PC-3 (cell line): ENCODE results near the gene HOXB9. TPM values are rescaled to one million over a fixed set of nuclear protein-coding genes. Genes with fewer than 3 reads are reported as not detected.

Experiments used
- ATAC-seq: fragments of 200-7000 bp; cut with Tn5 transposase; 2 replicates; pipeline ENCODE4 v1.9.1; 2020; ENCODE audit warnings: mild to moderate bottlenecking, moderate library complexity
- BruUV-seq: library from RNA; stranded (reverse); fragments of 400-500 nt; replicated peaks from 2 replicates; lab custom pipeline; 2021; lab: Mats Ljungman, UMichigan
- CTCF ChIA-PET: fragments of 300-600 bp; sonication (Branson Sonifier 250); formaldehyde crosslinking; loops from one replicate; lab custom pipeline; 2022; ENCODE audit warnings: antibody characterized with exemption; lab: Charles Lee
- POLR2A ChIA-PET: fragments of 300-600 bp; sonication (Branson Sonifier 250); formaldehyde crosslinking; loops from one replicate; lab custom pipeline; 2022; ENCODE audit warnings: antibody characterized with exemption; ENCODE audit not compliant: unreplicated experiment; lab: Charles Lee
- DNase-seq: peaks from one replicate; pipeline ENCODE4 v3.0.0-alpha.2; 2015
- H2AFZ ChIP-seq: fragments of 300-600 bp; sonication (generic); 2 replicates; pipeline ENCODE4 v1.6.0; 2016; ENCODE audit warnings: antibody characterized with exemption, low read length
- H3F3A ChIP-seq: fragments of 300-600 bp; sonication (generic); one replicate; pipeline ENCODE4 v1.6.0; 2017; ENCODE audit warnings: antibody characterized with exemption, low read length, control low read depth, mild to moderate bottlenecking; ENCODE audit not compliant: unreplicated experiment
- H3K27ac ChIP-seq: fragments of 300-600 bp; sonication (generic); 2 replicates; pipeline ENCODE4 v1.5.1; 2016; ENCODE audit warnings: mild to moderate bottlenecking, low read length
- H3K27me3 ChIP-seq: fragments of 300-600 bp; sonication (generic); 2 replicates; pipeline ENCODE4 v1.6.1; 2016; ENCODE audit warnings: low read length, mixed read lengths
- H3K36me3 ChIP-seq: fragments of 300-600 bp; sonication (generic); 2 replicates; pipeline ENCODE4 v1.6.1; 2016; ENCODE audit warnings: low read depth, mixed run types, low read length, mixed read lengths
- H3K4me1 ChIP-seq: fragments of 300-600 bp; sonication (generic); 2 replicates; pipeline ENCODE4 v1.5.1; 2016; ENCODE audit warnings: low read length; ENCODE audit not compliant: insufficient read depth
- H3K4me2 ChIP-seq: fragments of 300-600 bp; sonication (generic); 2 replicates; pipeline ENCODE4 v1.6.0; 2016; ENCODE audit warnings: low read length
- H3K4me3 ChIP-seq: fragments of 300-600 bp; sonication (generic); 2 replicates; pipeline ENCODE4 v1.5.1; 2016; ENCODE audit warnings: mild to moderate bottlenecking, low read length, mixed read lengths
- H3K79me2 ChIP-seq: fragments of 300-600 bp; sonication (generic); 2 replicates; pipeline ENCODE4 v1.6.1; 2017; ENCODE audit warnings: low read length, mixed read lengths
- H3K9ac ChIP-seq: fragments of 300-600 bp; sonication (generic); 2 replicates; pipeline ENCODE4 v1.6.0; 2016; ENCODE audit warnings: mild to moderate bottlenecking, low read length
- H3K9me2 ChIP-seq: fragments of 300-600 bp; sonication (generic); replicated peaks from 2 replicates; pipeline ENCODE4 v1.6.1; 2016; ENCODE audit warnings: mixed run types, low read length, mixed read lengths
- H3K9me3 ChIP-seq: fragments of 300-600 bp; sonication (generic); 2 replicates; pipeline ENCODE4 v1.6.1; 2016; ENCODE audit warnings: low read length, mixed read lengths
- H4K20me1 ChIP-seq: fragments of 300-600 bp; sonication (generic); 2 replicates; pipeline ENCODE4 v1.6.1; 2016; ENCODE audit warnings: low read length, mixed read lengths
- CTCF ChIP-seq: fragments of 300-600 bp; sonication (generic); conservative IDR thresholded peaks from 2 replicates; pipeline ENCODE4 v1.5.1; 2017; ENCODE audit warnings: antibody characterized with exemption, low read depth, mild to moderate bottlenecking, low read length
- EZH2 ChIP-seq: fragments of 300-600 bp; sonication (generic); IDR thresholded peaks from one replicate; pipeline ENCODE4 v1.6.1; 2017; ENCODE audit warnings: antibody characterized with exemption, mild to moderate bottlenecking, low read length; ENCODE audit not compliant: unreplicated experiment
- EZH2phosphoT487 ChIP-seq: fragments of 300-600 bp; sonication (generic); IDR thresholded peaks from 2 replicates; pipeline ENCODE4 v1.6.1; 2018; ENCODE audit warnings: mild to moderate bottlenecking, antibody characterized with exemption, low read length, borderline replicate concordance
- intact Hi-C: fragments of 100-400 bp; cut with micrococcal nuclease; formaldehyde crosslinking; loops from 2 replicates; pipeline ENCODE4 v1.9.0; 2023
- total RNA-seq: library from RNA; depleted of rRNA; stranded (reverse); fragments of >200 nt; gene quantifications from 2 replicates; pipeline ENCODE4 v1.2.3, GENCODE V29; 2014

The HOXB9 gene
- total RNA-seq, 1 experiment from 2014 or later: 7.0 TPM

- no peaks in the 10 kb centered on the region for H3F3A ChIP-seq
- H3K9me3 ChIP-seq: no peaks in the 10 kb centered on the region
- H3K27me3 ChIP-seq: no peaks in the 10 kb centered on the region
- intact Hi-C loops: no loop called here
- no peaks in the 10 kb centered on the region for H3K9me2 ChIP-seq
- H3K79me2 ChIP-seq: no peaks in the 10 kb centered on the region
- POLR2A ChIA-PET: interaction anchor here (0.6 kb wide), 1 partner anchor 143 kb away, joined by 4 read pairs; no protein-coding TSS in a partner anchor
- peak overlapping the region; percentile 22 for H2AFZ ChIP-seq
- no peaks in the 10 kb centered on the region for H4K20me1 ChIP-seq
- ATAC-seq (peak; percentile 37), DNase-seq (peak; percentile 51)
- H3K36me3 ChIP-seq: no peaks in the 10 kb centered on the region
- TF ChIP-seq EZH2phosphoT487: no peak
- no peak for TF ChIP-seq EZH2
- no peak for TF ChIP-seq CTCF
- peaks cover 20% of the 10 kb centered on the region for H3K4me1 ChIP-seq
- CTCF ChIA-PET: interaction anchor here (0.8 kb wide), 1 partner anchor 12 kb away, joined by 4 read pairs; no protein-coding TSS in a partner anchor
- H3K4me3 ChIP-seq: no peak overlapping the region
- peak overlapping the region; percentile 51 for H3K4me2 ChIP-seq
- H3K9ac ChIP-seq: no peak overlapping the region
- no TSS peak for BruUV-seq
- H3K27ac ChIP-seq: no peak overlapping the region
Observed at GRCh38 chr17:48575066-48575582, 51.0 kb downstream of the HOXB9 start.

GRCh38 chr17:48574505-48575065 lies 51.6 kb downstream of the HOXB9 start:
- no peaks in the 10 kb centered on the region for H3K36me3 ChIP-seq
- no peaks in the 10 kb centered on the region for H4K20me1 ChIP-seq
- H3K9ac ChIP-seq: no peak overlapping the region
- no peak overlapping the region for H3K27ac ChIP-seq
- DNase-seq (no peak), ATAC-seq (no peak)
- H3K4me3 ChIP-seq: no peak overlapping the region
- intact Hi-C loops: no loop called here
- TF ChIP-seq EZH2: no peak
- TF ChIP-seq CTCF: no peak
- no peak for TF ChIP-seq EZH2phosphoT487
- ChIA-PET CTCF (interaction anchor here (0.6 to 0.8 kb wide), 2 partner anchors 12 to 58 kb away, joined by 4 read pairs; no protein-coding TSS in a partner anchor), POLR2A (interaction anchor here (0.6 kb wide), 1 partner anchor 143 kb away, joined by 4 read pairs; no protein-coding TSS in a partner anchor)
- peak overlapping the region; percentile 51 for H3K4me2 ChIP-seq
- H3K79me2 ChIP-seq: no peaks in the 10 kb centered on the region
- no peaks in the 10 kb centered on the region for H3K27me3 ChIP-seq
- no TSS peak for BruUV-seq
- peaks cover 20% of the 10 kb centered on the region for H3K4me1 ChIP-seq
- H3K9me2 ChIP-seq: no peaks in the 10 kb centered on the region
- H2AFZ ChIP-seq: peak overlapping the region; percentile 22; the same call in 1 of the 2 replicates
- H3K9me3 ChIP-seq: no peaks in the 10 kb centered on the region
- H3F3A ChIP-seq: no peaks in the 10 kb centered on the region
